NCI-H2081 treated with DMSO at 0.1 percent for 48 hours (cell line): ENCODE data around the gene ESR2.
"Not testable (repeated sequence)": the region's sequence is repeated elsewhere in the genome, so short reads cannot be mapped to it uniquely, and the experiment has no call there.

ENCODE experiments used
- DNase-seq: peaks from one replicate; lab custom pipeline; 2025; lab: John Stamatoyannopoulos, UW

Gene ESR2

GRCh38 chr14:64081174-64081746 lies 212.9 kb downstream of the ESR2 start:
- DNase-seq = no peak

GRCh38 chr14:64080452-64080851 lies 213.7 kb downstream of the ESR2 start:
- DNase-seq = no peak

- no peak for DNase-seq
Observed at GRCh38 chr14:64075613-64076005, 218.6 kb downstream of the ESR2 start.

DNA sequence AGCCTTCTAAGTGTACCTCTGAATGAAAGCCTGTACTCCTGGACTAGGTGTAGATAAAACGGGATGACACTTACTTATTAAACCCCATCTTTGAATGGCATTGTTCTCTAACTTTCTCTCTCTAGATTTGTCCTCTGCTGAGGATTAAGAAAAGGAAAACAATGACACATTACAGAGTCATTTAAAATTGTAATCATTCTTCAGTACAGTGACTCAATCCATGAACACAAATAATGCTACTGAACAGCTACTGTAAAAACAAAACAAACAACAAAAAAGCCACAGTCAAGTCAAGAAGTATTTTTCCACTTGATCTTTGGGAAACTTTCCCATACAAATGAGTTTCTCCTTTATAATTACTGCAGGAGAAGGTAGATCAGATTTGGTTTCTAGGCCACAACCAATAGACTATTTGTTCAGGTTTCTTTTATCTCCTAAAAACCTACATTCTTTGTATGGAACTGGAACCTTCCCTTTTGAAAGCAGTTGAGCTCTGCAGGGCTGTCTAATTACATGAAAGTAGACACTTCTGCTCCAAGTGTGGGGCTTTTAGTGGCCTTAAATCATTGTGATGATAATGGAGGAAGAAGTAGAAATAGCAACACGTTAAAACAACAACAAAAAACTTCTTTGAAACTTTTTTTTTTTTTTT lies 219.1 kb downstream of the ESR2 start:
- DNase-seq = no peak

DNA sequence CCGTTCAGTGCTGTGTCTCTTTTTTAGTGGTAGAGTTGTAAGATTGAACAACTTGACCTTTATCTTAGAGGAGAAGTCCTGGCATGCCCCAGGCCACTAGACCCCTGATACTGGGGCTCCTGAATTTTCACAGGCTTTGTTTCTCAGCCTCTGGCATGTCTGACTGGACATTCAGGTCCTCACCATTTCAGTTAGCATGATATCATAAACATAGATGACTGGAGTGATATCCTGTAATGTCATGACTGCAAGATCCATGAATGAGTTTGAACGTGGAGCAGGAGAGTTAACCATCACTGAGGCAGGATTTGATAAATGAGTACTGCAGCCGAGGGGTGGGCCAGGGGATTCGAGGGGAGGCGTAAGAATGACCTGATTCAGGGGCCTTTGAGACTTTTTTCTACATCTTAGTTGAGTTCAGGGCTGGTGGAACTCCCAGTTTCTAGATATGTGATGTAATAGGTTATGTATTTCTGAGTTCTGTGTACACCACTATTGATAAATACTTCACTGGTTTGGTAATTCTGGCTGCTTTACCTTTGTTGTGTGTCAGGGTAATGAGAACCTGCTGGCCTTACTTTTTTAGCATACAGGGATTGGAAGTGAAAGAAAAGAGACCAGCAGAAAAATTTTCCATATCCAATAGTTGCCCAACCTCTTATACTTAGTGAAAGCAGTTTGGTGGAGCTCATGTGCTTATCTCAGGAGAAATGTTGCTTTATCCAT lies 224.4 kb downstream of the ESR2 start:
- DNase-seq = no peak

DNA sequence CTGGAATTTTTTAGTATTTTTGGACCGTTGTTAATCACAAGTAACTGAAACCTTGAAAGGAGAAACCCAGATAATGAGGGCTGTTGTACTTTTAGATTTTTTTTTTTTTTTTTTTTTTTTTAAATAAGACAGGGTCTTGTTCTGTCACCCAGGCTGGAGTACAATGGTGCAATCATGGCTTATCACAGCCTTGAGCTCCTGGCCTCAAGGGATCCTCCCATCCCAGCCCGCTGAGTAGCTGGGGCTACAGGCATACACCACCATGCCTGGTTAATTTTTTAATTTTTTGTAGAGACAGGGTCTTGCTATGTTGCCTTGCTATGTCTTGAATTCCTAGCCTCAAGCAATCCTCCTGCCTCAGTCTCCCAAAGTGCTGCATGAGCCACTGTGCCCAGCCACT lies 229.7 kb downstream of the ESR2 start:
- no peak for DNase-seq

DNA sequence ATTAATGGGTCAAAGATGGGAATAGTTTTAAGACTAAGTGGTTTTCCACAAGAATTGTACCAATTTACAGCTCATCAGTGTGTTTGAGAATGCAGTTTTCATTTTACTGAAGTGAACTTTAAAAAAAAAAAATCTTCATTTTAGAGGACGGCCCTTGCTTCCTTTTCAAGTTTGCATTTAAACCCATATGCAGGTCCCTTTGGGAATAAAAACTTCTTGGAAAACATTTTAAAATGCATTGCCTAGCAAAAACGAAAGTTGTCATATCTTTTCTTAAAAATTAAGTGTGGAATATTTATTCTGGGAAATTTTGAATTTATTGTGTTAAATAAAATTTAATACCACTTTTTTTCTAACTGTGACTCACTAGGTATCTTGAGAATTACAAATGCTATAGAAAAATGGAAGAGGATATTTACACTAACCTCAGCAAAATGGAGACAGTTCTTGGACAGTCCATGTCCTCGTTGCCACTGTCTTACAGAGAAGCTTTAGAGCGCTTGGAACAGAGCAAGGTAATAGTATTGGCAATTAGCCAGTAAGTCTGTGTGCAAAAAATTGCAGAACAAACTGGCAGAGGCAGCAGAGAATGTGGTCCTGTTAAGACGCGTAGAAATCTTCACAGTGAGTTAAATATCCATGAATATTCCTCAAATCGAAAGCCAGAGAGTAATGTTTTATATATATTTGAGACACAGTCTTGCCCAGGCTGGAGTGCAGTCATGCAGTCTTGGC lies 231.6 kb downstream of the ESR2 start:
- DNase-seq = no peak

DNA sequence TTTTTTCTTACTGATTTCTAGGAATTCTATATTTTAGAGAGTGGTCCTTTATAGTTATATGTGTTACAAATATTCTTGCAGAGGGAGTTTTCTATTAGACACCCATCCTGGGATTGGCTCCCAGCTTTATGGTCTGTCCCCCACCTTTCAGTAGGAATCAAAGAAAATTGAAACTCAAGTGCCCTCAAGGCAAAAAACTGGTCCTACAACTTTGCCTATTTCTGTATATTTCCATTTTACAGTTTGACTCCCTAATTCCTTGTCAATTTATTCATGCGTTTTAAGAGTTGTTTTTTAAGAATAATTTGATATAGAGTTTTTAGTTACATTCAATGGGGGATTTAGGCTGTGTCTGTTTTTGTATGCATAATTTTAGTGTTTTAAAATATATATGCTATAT lies 232.5 kb downstream of the ESR2 start:
- DNase-seq = no peak

DNA sequence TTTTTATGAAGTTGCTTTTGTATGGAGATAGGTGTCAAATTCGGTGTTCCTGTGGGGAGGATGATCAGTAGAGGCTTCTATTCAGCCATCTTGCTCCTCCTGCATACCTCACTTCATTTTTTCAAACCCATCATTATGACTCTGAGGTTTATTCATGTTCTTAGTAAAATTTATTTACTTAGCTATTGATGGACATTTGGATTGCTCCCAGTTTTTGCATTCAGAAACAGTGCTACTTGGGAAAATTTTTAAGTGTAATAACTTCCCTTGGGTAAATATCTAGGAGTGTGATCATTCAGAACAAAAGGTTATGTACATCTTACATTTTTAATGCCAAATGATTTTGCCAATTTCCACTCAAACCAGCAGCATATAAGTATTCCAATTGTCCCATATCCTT lies 233.1 kb downstream of the ESR2 start:
- no peak for DNase-seq

GRCh38 chr14:64060648-64061096 lies 233.5 kb downstream of the ESR2 start:
- DNase-seq = no peak

DNA sequence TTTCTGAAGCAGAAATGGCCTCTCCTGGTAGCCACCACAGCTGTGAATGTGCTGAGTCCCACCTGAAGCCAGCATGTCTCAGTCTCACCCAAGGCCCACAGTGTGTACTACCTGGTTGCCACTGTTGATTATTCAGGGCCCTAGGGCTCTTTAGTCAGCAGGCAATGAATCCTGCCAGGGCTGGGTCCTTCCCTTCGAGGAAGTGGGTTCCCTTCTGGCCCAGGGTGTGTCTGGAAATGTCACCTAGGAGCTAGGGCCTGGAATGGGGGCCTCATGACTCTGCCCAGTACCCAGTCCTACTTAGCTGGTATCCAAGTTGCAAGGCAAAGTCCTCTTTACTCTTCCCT lies 234.0 kb downstream of the ESR2 start:
- DNase-seq = no peak

GRCh38 chr14:64059454-64060198 lies 234.5 kb downstream of the ESR2 start:
- no peak for DNase-seq

GRCh38 chr14:64053694-64054669 lies 240.2 kb downstream of the ESR2 start:
- DNase-seq = no peak

DNA sequence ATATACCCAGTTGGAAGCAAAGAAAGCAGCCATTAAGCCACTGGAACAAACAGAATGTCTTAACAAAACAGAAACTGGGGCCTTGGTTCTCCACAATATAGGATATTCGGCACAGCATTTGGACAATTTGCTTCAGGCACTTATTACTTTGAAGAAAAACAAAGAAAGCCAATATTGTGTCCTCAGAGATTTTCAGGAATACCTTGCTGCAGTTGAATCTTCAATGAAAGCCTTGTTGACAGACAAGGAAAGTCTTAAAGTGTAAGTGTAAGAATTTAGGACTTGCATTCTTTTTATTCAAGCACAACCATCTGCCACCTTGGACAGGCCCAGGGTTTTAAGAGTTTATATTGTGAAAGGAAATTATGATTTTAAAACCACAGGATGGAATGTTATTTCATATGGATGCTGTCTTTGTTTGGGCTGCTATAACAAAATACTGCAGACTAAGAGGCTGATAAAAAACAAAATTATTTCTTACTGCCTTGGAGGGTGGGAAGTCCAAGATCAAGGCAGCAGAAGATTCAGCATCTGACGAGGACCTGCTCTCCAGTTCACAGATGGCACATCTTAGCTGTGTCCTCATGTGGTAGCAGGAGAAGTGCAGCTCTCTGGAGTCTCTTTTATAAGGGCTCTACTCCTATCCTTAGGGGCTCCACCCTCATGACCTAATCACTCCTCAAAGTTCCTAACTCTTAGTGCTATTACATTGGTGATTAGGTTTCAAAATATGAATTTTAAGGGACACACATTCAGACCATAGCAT lies 244.4 kb downstream of the ESR2 start:
- no peak for DNase-seq

- DNase-seq = no peak
Observed at GRCh38 chr14:64045091-64045490, 249.1 kb downstream of the ESR2 start.

DNA sequence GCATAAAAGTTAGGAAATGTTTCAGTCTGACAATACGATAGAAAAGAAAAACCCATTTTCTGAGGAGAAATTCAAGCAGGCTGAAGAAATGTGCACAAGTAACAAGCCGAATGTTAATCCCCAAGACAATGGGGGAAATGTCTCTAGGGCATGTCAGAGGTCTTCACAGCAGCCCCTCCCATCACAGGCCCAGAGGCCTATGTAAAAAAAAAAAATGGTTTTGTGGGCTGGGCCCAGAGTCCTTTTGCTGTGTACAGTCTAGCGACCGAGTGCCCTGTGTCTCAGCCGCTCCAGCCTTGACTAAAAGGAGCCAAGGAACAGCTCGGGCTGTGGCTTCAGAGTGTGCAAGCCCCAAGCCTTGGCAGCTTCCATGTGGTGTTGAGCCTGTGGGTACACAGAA lies 250.9 kb downstream of the ESR2 start:
- not testable (repeated sequence) for DNase-seq

DNA sequence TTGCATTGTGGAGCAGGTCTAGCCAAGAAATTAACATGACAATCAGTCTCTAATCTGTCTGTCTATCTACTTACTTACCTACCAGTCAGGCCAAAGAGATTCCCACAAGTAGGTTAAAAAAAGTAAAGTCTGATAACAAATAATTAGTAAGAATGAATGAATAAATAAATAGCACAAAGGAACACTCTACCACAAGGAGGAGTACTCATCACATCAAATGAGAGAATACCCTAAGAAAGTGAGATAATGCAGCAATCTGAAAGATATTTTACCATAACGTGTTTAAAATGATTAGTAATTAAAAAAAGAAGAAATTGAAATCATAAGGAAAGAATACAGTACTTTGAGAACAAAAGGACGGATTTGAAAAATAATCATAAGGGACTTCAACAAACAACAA lies 254.1 kb downstream of the ESR2 start:
- no peak for DNase-seq

DNA sequence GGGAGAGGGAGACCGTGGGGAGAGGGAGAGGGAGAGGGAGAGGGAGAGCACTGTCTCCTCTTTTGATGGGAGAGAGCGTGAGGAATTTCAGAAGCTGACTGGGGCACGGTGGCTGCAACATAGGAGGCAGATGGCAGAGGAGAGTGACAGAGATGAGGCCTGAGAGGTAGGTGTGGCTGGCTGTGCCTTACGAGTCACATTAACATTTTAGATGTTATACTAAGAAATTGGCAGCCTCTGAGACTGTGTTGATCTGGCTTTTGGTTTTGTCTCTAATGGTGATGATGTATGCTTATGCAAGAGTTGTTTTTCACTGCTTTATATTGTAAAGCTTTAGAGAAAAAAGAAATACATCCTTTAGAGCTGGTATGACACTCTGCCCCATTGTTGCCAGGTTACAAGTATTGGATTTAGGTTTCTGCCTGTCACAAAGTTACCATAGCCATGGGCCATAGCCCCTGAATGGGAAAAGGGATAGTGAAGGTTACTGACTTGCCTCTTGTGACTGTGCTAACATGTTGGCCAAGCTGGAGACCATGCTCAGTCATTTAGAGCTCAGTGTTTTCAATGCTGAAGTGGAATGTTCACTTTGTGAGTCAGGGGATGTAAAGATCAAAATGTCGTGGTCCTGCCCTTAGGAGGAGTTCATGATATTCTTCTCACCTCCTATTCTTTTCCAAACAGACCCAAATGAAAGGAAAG lies 255.2 kb downstream of the ESR2 start:
- no peak for DNase-seq
